Lower leg skin (tissue), 4 donors: Measurements from ENCODE around the gene IL3. TPM values are rescaled to one million over a fixed set of nuclear protein-coding genes. Genes with fewer than 3 reads are reported as not detected.

Experiments
- DNase-seq, 2 donors: peaks; one replicate each; pipeline ENCODE4 v3.0.0-alpha.2; 2019; ENCODE audit warnings: low spot score in 2 of 2
- H3K4me3 ChIP-seq: fragments of 200-600 bp; sonication (generic); 2 replicates; pipeline ENCODE4 v1.5.1; 2017; ENCODE audit warnings: mild to moderate bottlenecking, low read depth; ENCODE audit not compliant: poor library complexity, severe bottlenecking
- POLR2A ChIP-seq, 2 donors: fragments of 450-650 bp; IDR thresholded peaks; one replicate each; pipeline ENCODE4 v1.6.1; 2016 to 2017; ENCODE audit warnings: antibody characterized with exemption in 2 of 2, mild to moderate bottlenecking in 1 of 2, moderate library complexity in 1 of 2
- WGBS, 2 donors: methylation state at CpG; one replicate each; pipeline ENCODE4 v1.1.5; 2018; 5-methylcytosine and 5-hydroxymethylcytosine counted together
- intact Hi-C: fragments of 100-400 bp; cut with DNase I; formaldehyde crosslinking; loops from one replicate; pipeline ENCODE4 v1.15.0; 2023; ENCODE audit warnings: low total_unique reads
- total RNA-seq, 4 donors: library from RNA; depleted of rRNA; stranded (reverse); fragments of >200 nt; gene quantifications; one replicate each; pipeline ENCODE4 v1.1.0, GENCODE V29; 2016
- TF ChIP-seq, protein P1 (sequence below), 3 donors: fragments of 450-650 bp; IDR thresholded peaks; one replicate each; pipeline ENCODE4 v1.5.1; 2016; ENCODE audit warnings: antibody characterized with exemption in 3 of 3, mild to moderate bottlenecking in 3 of 3, moderate library complexity in 2 of 3

The IL3 gene
- total RNA-seq, 4 donors from 2014 or later, result not detected

DNA sequence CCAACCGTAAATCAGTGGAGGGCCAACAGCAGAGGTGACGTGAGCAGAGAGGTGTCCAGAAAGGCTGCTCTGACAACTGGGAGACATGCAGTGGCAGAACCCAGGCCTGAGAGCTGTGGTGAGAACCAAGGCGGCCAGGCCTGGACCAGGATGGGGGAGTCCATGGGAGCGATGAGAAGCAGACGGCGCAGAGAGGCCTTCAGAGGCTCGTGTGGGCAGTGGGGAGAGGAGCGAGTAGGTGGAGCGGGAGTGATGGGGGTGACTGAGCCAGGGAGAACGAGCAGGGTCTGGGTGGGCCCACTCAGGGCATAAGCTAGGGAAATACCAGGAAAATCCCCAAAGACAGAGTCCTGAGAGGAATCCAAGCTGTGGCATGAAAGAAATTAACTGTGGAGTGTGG lies 7.9 kb upstream of the IL3 start:
- intact Hi-C loops, result no loop called here
- TF ChIP-seq, protein P1, sequence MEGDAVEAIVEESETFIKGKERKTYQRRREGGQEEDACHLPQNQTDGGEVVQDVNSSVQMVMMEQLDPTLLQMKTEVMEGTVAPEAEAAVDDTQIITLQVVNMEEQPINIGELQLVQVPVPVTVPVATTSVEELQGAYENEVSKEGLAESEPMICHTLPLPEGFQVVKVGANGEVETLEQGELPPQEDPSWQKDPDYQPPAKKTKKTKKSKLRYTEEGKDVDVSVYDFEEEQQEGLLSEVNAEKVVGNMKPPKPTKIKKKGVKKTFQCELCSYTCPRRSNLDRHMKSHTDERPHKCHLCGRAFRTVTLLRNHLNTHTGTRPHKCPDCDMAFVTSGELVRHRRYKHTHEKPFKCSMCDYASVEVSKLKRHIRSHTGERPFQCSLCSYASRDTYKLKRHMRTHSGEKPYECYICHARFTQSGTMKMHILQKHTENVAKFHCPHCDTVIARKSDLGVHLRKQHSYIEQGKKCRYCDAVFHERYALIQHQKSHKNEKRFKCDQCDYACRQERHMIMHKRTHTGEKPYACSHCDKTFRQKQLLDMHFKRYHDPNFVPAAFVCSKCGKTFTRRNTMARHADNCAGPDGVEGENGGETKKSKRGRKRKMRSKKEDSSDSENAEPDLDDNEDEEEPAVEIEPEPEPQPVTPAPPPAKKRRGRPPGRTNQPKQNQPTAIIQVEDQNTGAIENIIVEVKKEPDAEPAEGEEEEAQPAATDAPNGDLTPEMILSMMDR (IDR thresholded peaks at IDR 0.05), result no peak
- TF ChIP-seq POLR2A (IDR thresholded peaks at IDR 0.05), result no peak
- DNase-seq, result peak in 1 of 2 donors; percentile 56
- H3K4me3 ChIP-seq, result no peak overlapping the region
- WGBS, 2 donors, result 79 to 80% methylated on average over 10 of the region's 10 CpGs

DNA sequence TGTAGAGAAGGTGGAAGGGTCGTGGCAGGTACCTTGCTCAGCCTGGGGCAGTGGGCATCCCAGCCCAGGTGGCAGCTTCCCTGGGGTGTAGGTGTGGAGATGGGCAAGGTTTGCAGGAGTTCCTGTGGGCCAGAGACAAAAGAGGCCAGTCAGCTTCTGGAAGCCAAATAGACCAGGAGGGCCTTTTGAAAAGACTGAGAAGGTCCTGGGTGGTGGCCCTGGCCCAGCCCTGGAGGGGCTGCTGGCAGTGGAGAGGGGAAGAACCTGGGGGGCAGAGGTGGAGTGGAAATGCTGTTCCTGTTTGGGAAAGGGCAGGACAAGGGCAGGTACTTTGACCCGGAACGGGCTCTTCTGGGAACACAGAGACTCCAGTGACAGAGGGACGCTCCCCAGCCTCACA lies 7.0 kb upstream of the IL3 start:
- 81 to 91% methylated on average over 4 of the region's 4 CpGs for WGBS, 2 donors
- H3K4me3 ChIP-seq, result no peak overlapping the region
- peak in 1 of 2 donors; percentile 49 for DNase-seq
- no peak for TF ChIP-seq POLR2A (IDR thresholded peaks at IDR 0.05)
- TF ChIP-seq, protein P1 (IDR thresholded peaks at IDR 0.05), result no peak
- intact Hi-C loops, result no loop called here

DNA sequence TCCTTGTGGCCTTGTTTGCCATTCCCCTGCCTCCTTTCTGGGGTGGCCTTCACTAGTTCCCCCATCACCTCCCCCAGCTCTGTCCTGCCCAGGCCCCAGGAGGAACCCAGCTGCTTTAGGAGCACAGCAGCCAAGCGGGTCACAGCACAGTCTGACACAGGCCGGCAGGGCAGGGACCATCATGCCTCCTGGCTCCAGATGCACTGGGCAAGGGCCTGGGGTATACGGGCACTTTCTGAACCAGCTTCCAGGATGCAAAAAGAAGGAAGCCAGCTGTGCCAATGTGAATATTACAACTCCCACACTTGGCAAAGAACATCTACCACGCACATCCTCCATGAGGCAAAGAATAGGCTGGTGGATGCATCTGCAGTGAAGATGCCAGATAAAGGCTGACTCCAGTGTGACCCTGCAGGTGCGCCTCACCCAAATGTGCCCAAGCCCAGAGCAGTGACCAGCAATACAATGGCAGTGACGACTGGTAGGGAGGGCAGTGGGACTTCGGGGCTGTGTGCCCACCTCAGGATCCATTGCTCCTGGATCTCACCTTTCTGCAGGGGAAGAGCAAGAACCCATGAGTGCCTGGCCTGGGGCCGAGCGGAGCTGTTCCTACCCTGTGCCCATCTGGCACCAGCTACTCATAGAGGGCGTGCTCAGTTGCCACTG lies 6.3 kb upstream of the IL3 start:
- no peak overlapping the region for H3K4me3 ChIP-seq
- intact Hi-C loops, result no loop called here
- 84 to 89% methylated on average over 10 of the region's 10 CpGs for WGBS, 2 donors
- peak; percentile 10 to 75 for DNase-seq
- TF ChIP-seq, protein P1 (IDR thresholded peaks at IDR 0.05), result no peak
- no peak for TF ChIP-seq POLR2A (IDR thresholded peaks at IDR 0.05)

DNA sequence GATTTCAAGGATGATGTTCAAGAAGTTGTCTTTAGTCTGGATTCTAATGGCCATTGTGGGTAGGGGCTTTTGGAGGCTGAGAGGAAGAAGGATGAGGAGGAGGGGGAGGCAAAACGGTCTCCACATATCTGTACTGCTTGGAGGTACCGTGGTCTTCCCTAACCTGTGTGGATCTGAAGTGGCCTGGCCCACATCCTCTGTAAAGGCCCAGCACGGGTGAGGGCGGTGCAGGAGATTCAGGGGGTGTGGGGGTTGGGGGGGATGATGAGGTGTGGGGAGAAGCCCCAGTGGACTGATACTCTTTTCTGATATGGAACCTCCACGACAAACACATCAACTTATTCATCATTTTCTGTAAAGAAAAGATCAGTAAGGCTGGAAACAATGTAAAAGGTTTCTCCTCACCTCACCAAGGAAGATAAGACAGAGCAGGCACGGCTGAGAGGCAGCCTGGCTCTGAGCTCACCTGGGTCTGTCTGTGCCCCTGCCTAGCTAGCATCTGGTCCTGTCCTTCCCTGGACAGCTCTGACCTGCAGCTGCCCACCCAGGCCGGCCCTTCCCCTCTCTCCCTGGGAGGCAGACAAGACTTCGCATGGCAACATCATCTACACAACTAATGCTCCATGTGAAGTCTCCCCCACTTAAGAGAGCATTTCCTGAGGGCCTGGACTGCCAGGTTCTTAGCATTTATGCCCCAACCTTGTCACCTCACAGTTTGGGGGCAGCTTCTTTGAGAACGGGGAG lies 5.6 kb upstream of the IL3 start:
- WGBS, 2 donors, result 73 to 78% methylated on average over 9 of the region's 9 CpGs
- TF ChIP-seq, protein P1 (IDR thresholded peaks at IDR 0.05), result no peak
- no peak for TF ChIP-seq POLR2A (IDR thresholded peaks at IDR 0.05)

DNA sequence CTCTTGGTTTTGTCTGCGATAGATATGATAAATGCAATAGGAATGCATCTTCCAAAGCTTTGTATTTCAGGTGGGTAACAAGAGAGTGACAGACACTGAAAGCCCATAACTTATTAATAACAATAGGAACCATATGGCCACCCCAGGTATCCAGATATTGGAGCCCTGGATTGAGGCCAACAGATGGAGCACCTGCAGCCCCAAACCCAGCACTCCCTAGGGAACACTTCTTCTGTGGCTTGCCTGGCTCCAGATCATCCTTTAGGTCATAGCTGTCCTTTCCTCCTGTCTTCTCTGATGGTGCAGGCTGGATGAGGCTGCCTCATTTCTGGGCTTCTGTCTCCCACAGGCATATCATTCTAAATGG lies 5.0 kb upstream of the IL3 start:
- DNase-seq, result peak in 1 of 2 donors; percentile 72
- TF ChIP-seq, protein P1 (IDR thresholded peaks at IDR 0.05), result no peak
- no peak for TF ChIP-seq POLR2A (IDR thresholded peaks at IDR 0.05)
- H3K4me3 ChIP-seq, result no peak overlapping the region
- WGBS, 2 donors, result 82 to 94% methylated on average over 1 of the region's 1 CpG
- intact Hi-C loops, result no loop called here

More for the DNA sequence above, 5.6 kb upstream of the IL3 start:
- intact Hi-C loops, result no loop called here
- DNase-seq, result peak in 1 of 2 donors; percentile 76
- no peak overlapping the region for H3K4me3 ChIP-seq
